NCI-H345 treated with DMSO at 0.1 percent for 48 hours (cell line): ENCODE measurements around the gene MGME1.
"Not testable (repeated sequence)": the region's sequence is repeated elsewhere in the genome, so short reads cannot be mapped to it uniquely, and the experiment has no call there.

Experiments used
- DNase-seq: peaks from one replicate; lab custom pipeline; 2025; ENCODE audit not compliant: unreplicated experiment; lab: John Stamatoyannopoulos, UW

The MGME1 gene

DNA sequence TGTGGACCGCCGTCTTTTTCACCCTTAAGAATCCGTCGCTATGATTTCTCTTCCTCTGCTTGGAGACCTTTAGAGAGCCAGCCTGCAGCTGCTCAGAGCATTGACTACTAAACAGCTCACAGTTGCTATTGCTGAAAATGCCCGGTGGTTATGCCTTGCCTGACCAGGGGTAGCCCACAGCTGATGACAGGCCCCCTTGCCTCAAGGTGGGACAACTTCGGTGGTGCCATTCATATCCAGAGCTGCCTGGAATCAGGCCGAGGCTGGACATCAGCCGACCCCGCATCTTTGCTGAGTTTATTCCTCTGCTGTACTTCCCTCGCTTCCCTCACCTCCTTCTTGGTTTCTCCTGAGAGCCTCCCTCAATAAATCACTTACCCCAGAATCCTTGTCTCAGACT lies 49.3 kb downstream of the MGME1 start:
- DNase-seq = no peak

DNA sequence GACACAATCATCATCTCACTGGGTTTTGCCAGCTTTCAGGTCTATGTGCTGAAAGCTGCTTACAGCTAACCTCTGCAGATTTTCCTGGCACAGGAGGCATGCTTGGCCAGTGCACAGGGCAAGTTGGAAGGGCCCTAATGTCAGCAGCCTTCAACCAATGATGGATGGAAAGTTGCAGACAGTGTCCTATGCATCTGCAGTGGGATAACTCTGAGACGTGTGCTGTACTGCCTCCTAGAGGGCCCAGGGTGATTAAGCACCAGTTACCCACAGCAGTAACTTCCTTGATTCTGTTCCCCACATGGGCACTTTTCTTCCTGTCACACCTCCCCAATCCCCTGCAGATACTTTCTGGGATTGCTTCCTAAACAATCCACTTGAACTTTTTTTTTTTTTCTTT lies 50.2 kb downstream of the MGME1 start:
- no peak for DNase-seq

DNA sequence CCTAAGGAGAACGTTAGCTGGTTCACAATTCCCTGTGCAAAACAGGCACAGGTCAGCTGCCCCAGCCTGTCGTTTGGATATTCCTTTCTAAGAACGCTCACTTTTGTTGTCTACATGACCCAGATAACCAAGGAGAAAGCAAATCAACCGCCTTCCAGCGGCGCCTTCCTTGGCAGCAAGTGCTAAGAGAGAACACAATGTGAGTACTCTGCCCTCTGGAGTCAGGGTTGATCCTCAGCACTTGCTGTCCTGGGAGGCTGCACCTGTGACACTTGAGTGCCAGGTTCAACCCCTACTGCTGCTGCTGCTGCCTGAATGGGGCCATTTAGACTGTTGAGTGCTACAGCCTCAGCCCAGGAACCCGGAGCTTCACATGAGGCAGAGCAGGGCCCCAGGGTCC lies 52.1 kb downstream of the MGME1 start:
- no peak for DNase-seq

DNA sequence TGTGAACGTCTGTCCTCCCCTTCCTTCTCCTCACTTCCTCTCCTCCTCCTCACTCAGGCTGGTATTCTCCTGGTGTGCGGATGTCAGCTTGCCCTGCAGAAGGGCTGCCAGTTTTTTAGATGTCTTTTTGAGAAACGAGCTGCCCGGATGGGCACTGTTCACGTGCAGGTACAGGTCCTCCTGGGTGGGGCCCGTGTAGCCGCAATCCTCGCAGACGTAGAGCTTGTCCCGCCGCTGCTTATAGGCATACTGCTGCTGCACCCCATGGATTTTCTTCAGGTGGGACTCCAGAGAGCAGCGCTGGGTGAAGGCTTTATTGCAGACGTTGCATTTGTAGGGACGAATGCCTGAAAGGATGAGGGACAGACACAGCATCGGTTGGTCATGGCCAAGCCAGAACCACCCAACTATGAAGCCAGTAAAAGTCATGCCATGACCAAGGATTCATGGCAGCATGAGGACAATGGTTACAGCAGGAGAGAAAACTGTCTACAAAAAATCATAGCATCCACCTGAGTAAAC lies 55.8 kb downstream of the MGME1 start:
- no peak for DNase-seq

GRCh38 chr20:18027011-18027410 lies 58.2 kb downstream of the MGME1 start:
- not testable (repeated sequence) for DNase-seq

DNA sequence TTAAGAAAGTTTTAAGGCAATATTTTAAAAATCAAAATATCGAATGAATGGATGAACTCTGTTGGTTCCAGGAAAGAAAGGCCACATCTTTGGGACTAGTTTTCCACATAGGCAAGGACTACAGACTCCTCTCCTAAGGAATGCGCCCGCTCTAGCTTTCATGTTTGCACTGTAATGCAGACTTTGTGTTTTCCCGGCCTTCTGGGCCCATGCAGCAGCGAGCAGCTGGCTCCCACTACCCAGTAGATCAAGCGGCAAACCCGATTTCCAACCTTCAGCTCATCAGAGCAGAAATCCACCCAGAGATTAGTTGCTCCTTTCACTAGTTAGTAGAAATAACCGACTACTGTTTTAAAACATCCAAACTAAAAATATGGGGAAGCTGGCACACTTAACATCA lies 61.2 kb downstream of the MGME1 start:
- no peak for DNase-seq

DNA sequence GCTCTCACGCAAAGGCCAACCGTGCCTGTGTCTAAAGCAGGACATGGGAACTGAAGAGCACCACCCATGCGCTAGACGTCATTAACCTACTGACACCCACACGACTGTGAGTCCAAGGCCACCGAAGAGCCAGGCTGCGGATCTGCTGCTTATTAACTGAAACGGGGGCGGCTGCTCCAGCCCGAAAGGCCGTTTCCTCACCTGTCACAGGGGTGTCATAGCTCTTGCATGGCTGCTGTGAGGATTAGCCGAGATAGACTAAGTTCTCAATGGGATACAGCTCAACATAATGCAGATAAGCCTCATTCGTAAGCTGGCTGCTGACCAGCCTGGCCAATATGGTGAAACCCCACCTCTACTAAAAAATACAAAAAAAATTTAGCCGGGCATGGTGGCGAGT lies 62.2 kb downstream of the MGME1 start:
- no peak for DNase-seq

DNA sequence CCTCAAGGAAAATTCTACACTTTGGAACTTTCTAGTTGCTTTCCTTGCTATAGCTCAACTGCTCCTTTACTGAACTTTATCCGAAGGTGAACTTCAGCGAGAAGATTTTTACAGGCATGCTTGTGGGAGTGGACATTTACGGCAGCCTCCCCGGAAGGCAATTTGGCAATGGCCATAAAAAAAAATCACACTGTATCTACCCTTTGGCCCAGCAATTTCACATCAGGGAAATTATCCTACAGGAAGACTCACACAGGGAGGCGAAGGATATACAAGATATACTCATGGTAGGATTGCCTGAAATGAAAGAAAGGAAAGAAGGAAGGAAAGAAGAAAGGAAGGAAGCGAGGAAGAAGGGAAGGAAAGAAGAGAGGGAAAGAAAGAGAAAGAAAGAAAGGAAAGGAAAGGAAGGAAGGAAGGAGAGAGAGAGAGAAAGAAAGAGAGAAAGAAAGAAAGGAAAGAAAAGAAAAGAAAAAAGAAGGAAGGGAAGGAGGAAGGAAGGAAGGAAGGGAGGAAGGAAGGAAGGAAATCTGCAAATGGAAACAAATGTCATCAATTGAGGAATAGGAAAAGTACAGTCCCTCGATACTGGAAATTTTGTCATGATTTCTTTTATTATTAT lies 63.2 kb downstream of the MGME1 start:
- DNase-seq = no peak

- no peak for DNase-seq
Observed at GRCh38 chr20:18032977-18033892, 64.4 kb downstream of the MGME1 start.

DNA sequence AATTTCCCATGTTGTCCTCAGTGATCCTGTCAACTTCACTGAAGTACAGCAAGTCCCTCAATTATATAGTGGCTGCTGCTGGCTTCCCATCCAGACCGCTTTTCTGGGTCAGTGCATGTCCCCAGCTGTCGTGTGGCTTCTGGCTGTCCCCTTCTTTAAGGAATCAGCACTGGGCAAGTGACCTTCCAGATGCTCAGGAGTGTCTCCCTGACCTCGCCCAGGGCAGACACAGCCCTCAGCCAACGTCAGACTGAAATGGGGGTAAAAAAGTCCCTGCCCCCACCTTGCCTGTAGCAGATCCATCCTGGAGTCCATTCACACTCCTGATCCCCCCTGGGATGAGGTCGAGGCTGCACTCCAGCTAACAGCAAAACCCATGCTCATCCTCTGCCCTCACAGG lies 65.2 kb downstream of the MGME1 start:
- DNase-seq = no peak

DNA sequence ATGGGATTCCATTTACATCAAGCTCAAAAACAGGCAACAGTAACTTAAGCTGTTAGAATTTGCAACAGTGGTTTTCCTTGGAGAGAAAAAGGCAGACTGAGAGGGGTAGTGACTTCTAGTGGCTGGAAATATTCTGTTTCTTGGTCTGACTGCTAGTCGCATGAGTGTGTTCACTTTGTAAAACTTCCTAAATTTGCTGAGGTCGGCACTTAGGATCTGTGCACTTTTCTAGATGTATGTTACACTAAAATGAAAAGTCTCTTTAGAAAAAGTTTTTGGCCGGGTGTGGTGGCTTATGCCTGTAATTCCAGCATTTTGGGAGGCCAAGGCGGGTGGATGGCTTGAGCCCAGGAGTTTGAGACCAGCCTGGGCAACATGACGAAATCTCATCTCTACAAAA lies 70.2 kb downstream of the MGME1 start:
- no peak for DNase-seq
